Measurements from ENCODE around the gene ZCWPW1. TPM values are rescaled to one million over a fixed set of nuclear protein-coding genes. Genes with fewer than 3 reads are reported as not detected.

The ZCWPW1 gene
- polyA plus RNA-seq, 1 of the 3 experiments (the other 2 are of a cell fraction) = 4.1 TPM

GRCh38 chr7:100476101-100476780, 47.7 kb upstream of the ZCWPW1 start:
- H3K27ac ChIP-seq (ENCODE audit: low read depth in 2 of 2, low read length in 1 of 2) = no peak overlapping the region
- peaks cover 16 to 22% of the 10 kb centered on the region in 2 experiments; a peak in 3 of 4 replicates for H3K4me1 ChIP-seq (ENCODE audit: control insufficient read depth in 1 of 2, insufficient read depth in 2 of 2, low read depth in 1 of 2, low read length in 1 of 2)
- peak overlapping the region; percentile 89; the same call in 1 of the 2 replicates for H3K9ac ChIP-seq
- peaks cover 42% of the 10 kb centered on the region for H3K79me2 ChIP-seq (ENCODE audit: insufficient read depth)
- ChIA-PET POLR2A (no interaction called here), CTCF (interaction anchor here (1.0 to 8.1 kb wide), 9 partner anchors 7 to 376 kb away, joined by 3 to 152 read pairs (median 10); partner anchors contain the start of genes AGFG2 and SLC12A9)
- peaks cover 15% of the 10 kb centered on the region; the same call in 1 of the 2 replicates for H4K20me1 ChIP-seq (ENCODE audit: insufficient read depth)
- H3K36me3 ChIP-seq (replicated peaks in 1 of 2; ENCODE audit: control insufficient read depth in 1 of 2, insufficient read depth in 2 of 2, low read length in 1 of 2) = peaks cover 5 to 14% of the 10 kb centered on the region in 2 experiments
- peaks cover 4% of the 10 kb centered on the region for H3F3A ChIP-seq (replicated peaks; ENCODE audit: insufficient read depth)
- 0 out of 4 replicates have a peak overlapping the region, but pooled peaks of 1 of the 2 experiments have one; percentile 99 for H3K4me3 ChIP-seq (ENCODE audit: low read depth in 2 of 2, low read length in 1 of 2)
- no peak overlapping the region for H2AFZ ChIP-seq (ENCODE audit: low read depth)
- peak; percentile 31 for DNase-seq
- 59% methylated on average over 6 of the region's 6 CpGs for WGBS (ENCODE audit: low lambda C conversion rate)
- H3K27me3 ChIP-seq (ENCODE audit: insufficient read depth) = no peaks in the 10 kb centered on the region
- H3K9me2 ChIP-seq = no peaks in the 10 kb centered on the region
- peak overlapping the region; percentile 99 for H3K4me2 ChIP-seq
- no peaks in the 10 kb centered on the region for H3K9me3 ChIP-seq
- TF ChIP-seq FOXM1 (IDR thresholded peaks at IDR 0.05; ENCODE audit: low read depth) (no peak), FOSL2 (IDR thresholded peaks at IDR 0.05; ENCODE audit: borderline replicate concordance, low read depth) (no peak), SMC3 (IDR thresholded peaks at IDR 0.05; ENCODE audit: low read depth, low read length) (no peak), USF2 (IDR thresholded peaks at IDR 0.05; ENCODE audit: borderline replicate concordance, low read depth, low read length) (no peak), GATA2 (CRISPR knock-in tag; IDR thresholded peaks at IDR 0.05) (no peak), SIN3A (IDR thresholded peaks at IDR 0.05; ENCODE audit: borderline replicate concordance, low read depth, low read length) (no peak), POLR2AphosphoS5 (IDR thresholded peaks at IDR 0.05; ENCODE audit: low read depth, low read length) (no peak), EP300 (IDR thresholded peaks at IDR 0.05; ENCODE audit: borderline replicate concordance in 1 of 2, low read depth in 1 of 2, low read length in 1 of 2) (no peak), PBX3 (IDR thresholded peaks at IDR 0.05) (no peak)
- TF ChIP-seq, protein P1, sequence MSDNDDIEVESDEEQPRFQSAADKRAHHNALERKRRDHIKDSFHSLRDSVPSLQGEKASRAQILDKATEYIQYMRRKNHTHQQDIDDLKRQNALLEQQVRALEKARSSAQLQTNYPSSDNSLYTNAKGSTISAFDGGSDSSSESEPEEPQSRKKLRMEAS (IDR thresholded peaks at IDR 0.05; ENCODE audit: low read depth) = no peak

GRCh38 chr7:100475549-100475948, 47.0 kb upstream of the ZCWPW1 start:
- Histone ChIP-seq H3K27ac (ENCODE audit: low read depth in 2 of 2, low read length in 1 of 2) (no peak overlapping the region), H3K27me3 (ENCODE audit: insufficient read depth) (no peaks in the 10 kb centered on the region), H3K9ac (no peak overlapping the region), H2AFZ (ENCODE audit: low read depth) (no peak overlapping the region), H3K4me1 (ENCODE audit: control insufficient read depth in 1 of 2, insufficient read depth in 2 of 2, low read depth in 1 of 2, low read length in 1 of 2) (peaks cover 16 to 22% of the 10 kb centered on the region in 2 experiments; a peak in 3 of 4 replicates), H4K20me1 (ENCODE audit: insufficient read depth) (peaks cover 15% of the 10 kb centered on the region; the same call in 1 of the 2 replicates), H3K4me2 (peak overlapping the region; percentile 99; the same call in 1 of the 2 replicates), H3K9me2 (no peaks in the 10 kb centered on the region), H3K9me3 (no peaks in the 10 kb centered on the region), H3K36me3 (replicated peaks in 1 of 2; ENCODE audit: control insufficient read depth in 1 of 2, insufficient read depth in 2 of 2, low read length in 1 of 2) (peaks cover 5 to 16% of the 10 kb centered on the region in 2 experiments), H3K4me3 (ENCODE audit: low read depth in 2 of 2, low read length in 1 of 2) (no peak overlapping the region), H3K79me2 (ENCODE audit: insufficient read depth) (peaks cover 42% of the 10 kb centered on the region), H3F3A (replicated peaks; ENCODE audit: insufficient read depth) (peaks cover 4% of the 10 kb centered on the region)
- ChIA-PET POLR2A (no interaction called here), CTCF (interaction anchor here (1.0 to 5.9 kb wide), 8 partner anchors 7 to 377 kb away, joined by 3 to 35 read pairs (median 13); partner anchors contain the start of gene SLC12A9)
- DNase-seq = peak; percentile 28
- 90% methylated on average over 9 of the region's 9 CpGs for WGBS (ENCODE audit: low lambda C conversion rate)
- TF ChIP-seq EZH2phosphoT487 (IDR thresholded peaks at IDR 0.05; ENCODE audit: borderline replicate concordance, low read depth) (no peak), FOXM1 (IDR thresholded peaks at IDR 0.05; ENCODE audit: low read depth) (no peak), POLR2AphosphoS5 (IDR thresholded peaks at IDR 0.05; ENCODE audit: low read depth, low read length) (no peak), NFIC (IDR thresholded peaks at IDR 0.05; ENCODE audit: borderline replicate concordance) (no peak), CHD2 (IDR thresholded peaks at IDR 0.05; ENCODE audit: low read length, partially characterized antibody) (no peak), MEF2A (IDR thresholded peaks at IDR 0.05; ENCODE audit: borderline replicate concordance, low read depth) (no peak), MXI1 (IDR thresholded peaks at IDR 0.05; ENCODE audit: low read depth, low read length) (no peak), TCF12 (IDR thresholded peaks at IDR 0.05) (no peak), PBX3 (IDR thresholded peaks at IDR 0.05) (no peak), SIN3A (IDR thresholded peaks at IDR 0.05; ENCODE audit: borderline replicate concordance, low read depth, low read length) (no peak)
- TF ChIP-seq, protein P2, sequence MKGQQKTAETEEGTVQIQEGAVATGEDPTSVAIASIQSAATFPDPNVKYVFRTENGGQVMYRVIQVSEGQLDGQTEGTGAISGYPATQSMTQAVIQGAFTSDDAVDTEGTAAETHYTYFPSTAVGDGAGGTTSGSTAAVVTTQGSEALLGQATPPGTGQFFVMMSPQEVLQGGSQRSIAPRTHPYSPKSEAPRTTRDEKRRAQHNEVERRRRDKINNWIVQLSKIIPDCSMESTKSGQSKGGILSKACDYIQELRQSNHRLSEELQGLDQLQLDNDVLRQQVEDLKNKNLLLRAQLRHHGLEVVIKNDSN (IDR thresholded peaks at IDR 0.05; ENCODE audit: borderline replicate concordance, low read depth) = no peak
- TF ChIP-seq, protein P3, sequence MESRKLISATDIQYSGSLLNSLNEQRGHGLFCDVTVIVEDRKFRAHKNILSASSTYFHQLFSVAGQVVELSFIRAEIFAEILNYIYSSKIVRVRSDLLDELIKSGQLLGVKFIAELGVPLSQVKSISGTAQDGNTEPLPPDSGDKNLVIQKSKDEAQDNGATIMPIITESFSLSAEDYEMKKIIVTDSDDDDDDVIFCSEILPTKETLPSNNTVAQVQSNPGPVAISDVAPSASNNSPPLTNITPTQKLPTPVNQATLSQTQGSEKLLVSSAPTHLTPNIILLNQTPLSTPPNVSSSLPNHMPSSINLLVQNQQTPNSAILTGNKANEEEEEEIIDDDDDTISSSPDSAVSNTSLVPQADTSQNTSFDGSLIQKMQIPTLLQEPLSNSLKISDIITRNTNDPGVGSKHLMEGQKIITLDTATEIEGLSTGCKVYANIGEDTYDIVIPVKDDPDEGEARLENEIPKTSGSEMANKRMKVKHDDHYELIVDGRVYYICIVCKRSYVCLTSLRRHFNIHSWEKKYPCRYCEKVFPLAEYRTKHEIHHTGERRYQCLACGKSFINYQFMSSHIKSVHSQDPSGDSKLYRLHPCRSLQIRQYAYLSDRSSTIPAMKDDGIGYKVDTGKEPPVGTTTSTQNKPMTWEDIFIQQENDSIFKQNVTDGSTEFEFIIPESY (IDR thresholded peaks at IDR 0.05; ENCODE audit: borderline replicate concordance, low read depth) = no peak
- TF ChIP-seq, protein P1 (IDR thresholded peaks at IDR 0.05; ENCODE audit: low read depth) = no peak

Data from SK-N-SH (cell line).